PC-9 (cell line): ENCODE data around the gene TMEM165.

ENCODE experiments used
- CTCF ChIP-seq: fragments of 200-600 bp; sonication (generic); conservative IDR thresholded peaks from 2 replicates; pipeline ENCODE4 v1.6.1; 2017; ENCODE audit warnings: mixed run types, antibody characterized with exemption, mild to moderate bottlenecking, moderate library complexity
- EZH2 ChIP-seq: fragments of 200-600 bp; sonication (generic); IDR thresholded peaks from 2 replicates; pipeline ENCODE4 v1.8.0; 2017; ENCODE audit warnings: antibody characterized with exemption, low read depth

- TF ChIP-seq EZH2, result no peak
- no peak for TF ChIP-seq CTCF
Measured at GRCh38 chr4:55439023-55439422, 43.3 kb downstream of the TMEM165 start.
